Activated T-helper 2 cell treated with anti-CD3 and anti-CD28 coated beads, Interferon-gamma antibody, Interleukin-2, Interleukin-4, amounts not matched to agents 10 μg/mL and 5 μg/mL and 100 μg/mL, durations not matched to agents 14 hours and 24 hours and 36 hours (primary cell): ENCODE measurements around the gene MCM9. TPM values are rescaled to one million over a fixed set of nuclear protein-coding genes. Genes with fewer than 3 reads are reported as not detected.
"Not testable (repeated sequence)": the region's sequence is repeated elsewhere in the genome, so short reads cannot be mapped to it uniquely, and the experiment has no call there.

Experiments used
- DNase-seq: peaks from one replicate; pipeline ENCODE4 v3.0.0; 2021; ENCODE audit warnings: low spot score
- H3K27ac Mint-ChIP-seq: one replicate; pipeline ENCODE4 v1.8.0; 2021; ENCODE audit warnings: mixed read lengths
- H3K27me3 Mint-ChIP-seq: one replicate; pipeline ENCODE4 v1.8.0; 2021; ENCODE audit warnings: low read depth, mixed read lengths
- H3K36me3 Mint-ChIP-seq: one replicate; pipeline ENCODE4 v1.8.0; 2021; ENCODE audit warnings: low read depth, mixed read lengths
- H3K4me1 Mint-ChIP-seq: one replicate; pipeline ENCODE4 v1.8.0; 2021; ENCODE audit warnings: low read depth, mixed read lengths
- H3K4me3 Mint-ChIP-seq: one replicate; pipeline ENCODE4 v1.8.0; 2021; ENCODE audit warnings: low read depth, mild to moderate bottlenecking, moderate library complexity, mixed read lengths
- H3K9me3 Mint-ChIP-seq: one replicate; pipeline ENCODE4 v1.8.0; 2021; ENCODE audit warnings: mixed read lengths
- intact Hi-C: fragments of 100-400 bp; cut with micrococcal nuclease; formaldehyde crosslinking; loops from one replicate; pipeline ENCODE4 v1.15.1; 2023
- total RNA-seq: library from RNA; stranded (reverse); gene quantifications from 2 replicates; pipeline ENCODE4 v1.2.3, GENCODE V29; 2022

MCM9 gene
- total RNA-seq, 1 donor from 2014 or later, result 18.6 TPM

DNA sequence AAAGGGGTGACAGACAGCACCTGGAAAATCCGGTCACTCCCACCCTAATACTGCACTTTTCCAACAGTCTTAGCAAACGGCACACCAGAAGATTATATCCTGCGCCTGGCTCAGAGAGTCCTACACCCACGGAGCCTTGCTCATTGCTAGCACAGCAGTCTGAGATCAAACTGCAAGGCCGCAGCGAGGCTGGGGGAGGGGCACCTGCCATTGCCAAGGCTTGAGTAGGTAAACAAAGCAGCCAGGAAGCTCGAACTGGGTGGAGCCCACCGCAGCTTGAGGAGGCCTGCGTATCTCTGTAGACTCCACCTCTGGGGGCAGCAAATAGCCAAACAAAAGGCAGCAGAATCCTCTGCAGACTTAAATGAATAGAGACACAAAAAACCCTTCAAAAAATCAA, 138.4 kb downstream of the MCM9 start:
- peak; percentile 85 for DNase-seq
- Mint-ChIP-seq H3K27ac (peak overlapping the region; percentile 82), H3K9me3 (peaks cover 16% of the 10 kb centered on the region), H3K36me3 (peaks cover 19% of the 10 kb centered on the region), H3K4me3 (peak overlapping the region; percentile 67), H3K4me1 (peaks cover 31% of the 10 kb centered on the region)
- intact Hi-C loops, H3K27me3 Mint-ChIP-seq: not testable (repeated sequence)

GRCh38 chr6:118791499-118791898, 143.5 kb downstream of the MCM9 start:
- Mint-ChIP-seq H3K27me3 (no peaks in the 10 kb centered on the region), H3K9me3 (peaks cover 19% of the 10 kb centered on the region), H3K4me1 (peaks cover 24% of the 10 kb centered on the region), H3K4me3 (no peak overlapping the region), H3K36me3 (peaks cover 14% of the 10 kb centered on the region), H3K27ac (peak overlapping the region; percentile 10)
- no peak for DNase-seq
- intact Hi-C loops, result no loop called here

DNA sequence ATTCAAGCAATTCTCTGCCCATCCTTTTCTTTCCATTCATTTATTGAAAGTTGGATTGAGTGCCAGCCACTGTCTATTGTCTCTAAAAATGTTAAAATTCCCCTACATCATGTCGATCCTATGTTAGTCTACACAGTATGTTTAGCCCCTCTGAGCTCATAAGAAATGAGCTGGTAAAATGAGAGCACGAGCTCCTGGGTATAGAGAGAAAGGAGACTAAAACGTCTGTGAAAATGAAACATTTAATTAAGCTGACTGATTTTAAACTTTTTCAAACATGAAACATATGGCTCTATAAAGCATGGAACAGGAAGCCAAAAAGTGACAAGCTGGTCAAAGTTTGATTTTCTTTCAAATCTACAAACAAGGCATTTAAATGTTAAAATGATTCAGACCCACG, 145.0 kb downstream of the MCM9 start:
- peaks cover 11% of the 10 kb centered on the region for H3K9me3 Mint-ChIP-seq
- H3K27me3 Mint-ChIP-seq, result no peaks in the 10 kb centered on the region
- peaks cover 5% of the 10 kb centered on the region for H3K36me3 Mint-ChIP-seq
- peaks cover 17% of the 10 kb centered on the region for H3K4me1 Mint-ChIP-seq
- no peak overlapping the region for H3K4me3 Mint-ChIP-seq
- no peak for DNase-seq
- H3K27ac Mint-ChIP-seq, result no peak overlapping the region
- intact Hi-C loops, result no loop called here

GRCh38 chr6:118789419-118789818, 145.5 kb downstream of the MCM9 start:
- intact Hi-C loops, result no loop called here
- no peak for DNase-seq
- Mint-ChIP-seq H3K36me3 (peaks cover 5% of the 10 kb centered on the region), H3K4me3 (no peak overlapping the region), H3K27me3 (no peaks in the 10 kb centered on the region), H3K27ac (no peak overlapping the region), H3K9me3 (peaks cover 11% of the 10 kb centered on the region), H3K4me1 (peaks cover 17% of the 10 kb centered on the region)

- no peak for DNase-seq
- peaks cover 17% of the 10 kb centered on the region for H3K4me1 Mint-ChIP-seq
- no peak overlapping the region for H3K27ac Mint-ChIP-seq
- intact Hi-C loops, result no loop called here
- peaks cover 11% of the 10 kb centered on the region for H3K9me3 Mint-ChIP-seq
- no peaks in the 10 kb centered on the region for H3K27me3 Mint-ChIP-seq
- no peak overlapping the region for H3K4me3 Mint-ChIP-seq
- H3K36me3 Mint-ChIP-seq, result peaks cover 5% of the 10 kb centered on the region
Measured at GRCh38 chr6:118788702-118789101, 146.3 kb downstream of the MCM9 start.

GRCh38 chr6:118787724-118788423, 147.1 kb downstream of the MCM9 start:
- no peak for DNase-seq
- no peak overlapping the region for H3K4me3 Mint-ChIP-seq
- H3K36me3 Mint-ChIP-seq, result peaks cover 5% of the 10 kb centered on the region
- intact Hi-C loops, result no loop called here
- H3K4me1 Mint-ChIP-seq, result peaks cover 17% of the 10 kb centered on the region
- H3K27me3 Mint-ChIP-seq, result peaks cover 1% of the 10 kb centered on the region
- H3K27ac Mint-ChIP-seq, result no peak overlapping the region
- peaks cover 11% of the 10 kb centered on the region for H3K9me3 Mint-ChIP-seq

DNA sequence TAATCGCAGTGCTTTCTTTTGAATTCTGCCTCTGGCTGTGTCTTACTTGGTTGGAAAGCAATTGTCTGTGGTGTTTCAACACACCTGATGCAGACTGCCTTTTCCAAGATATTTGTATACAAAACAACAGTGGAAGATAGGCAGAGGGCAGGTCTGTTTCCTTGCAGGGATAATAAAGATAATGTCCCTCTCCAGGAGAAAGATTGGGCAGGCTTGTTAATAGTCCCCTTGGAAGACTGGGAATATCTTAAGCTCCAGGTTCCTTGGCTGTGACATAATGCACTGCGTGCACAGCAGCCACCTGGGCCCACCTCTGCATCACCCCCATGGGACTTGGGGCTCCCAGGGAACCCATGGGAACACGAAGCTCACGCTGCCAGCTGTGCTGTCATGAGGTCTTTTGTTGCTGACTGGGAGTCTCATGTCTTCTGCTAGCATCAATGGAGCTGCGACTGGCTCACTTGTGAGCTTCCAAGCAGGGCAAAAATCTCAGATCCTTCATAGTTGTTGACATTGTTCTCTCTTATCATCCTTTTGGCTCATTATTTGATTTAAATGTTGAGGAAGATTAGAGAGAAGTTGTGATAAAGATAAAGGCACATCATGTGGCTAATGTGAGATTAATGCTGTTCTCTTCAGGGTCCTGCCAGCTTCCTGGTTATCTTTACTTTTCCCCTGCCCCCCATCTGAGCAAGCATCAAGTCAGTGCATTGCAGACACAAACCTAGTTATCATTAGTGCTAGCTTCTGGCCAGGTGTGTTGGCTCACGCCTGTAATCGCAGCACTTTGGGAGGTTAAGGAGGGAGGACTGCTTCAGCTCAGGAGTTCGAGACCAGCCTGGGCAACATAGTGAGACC, 148.1 kb downstream of the MCM9 start:
- DNase-seq, result no peak
- Mint-ChIP-seq H3K9me3 (peaks cover 5% of the 10 kb centered on the region), H3K4me1 (peaks cover 15% of the 10 kb centered on the region), H3K36me3 (peaks cover 5% of the 10 kb centered on the region), H3K4me3 (no peak overlapping the region), H3K27me3 (peaks cover 3% of the 10 kb centered on the region), H3K27ac (no peak overlapping the region)
- intact Hi-C loops, result no loop called here

GRCh38 chr6:118785601-118786000, 149.4 kb downstream of the MCM9 start:
- Mint-ChIP-seq H3K27ac (no peak overlapping the region), H3K4me3 (no peak overlapping the region), H3K9me3 (no peaks in the 10 kb centered on the region), H3K4me1 (peaks cover 9% of the 10 kb centered on the region), H3K27me3 (peaks cover 3% of the 10 kb centered on the region), H3K36me3 (no peaks in the 10 kb centered on the region)
- no peak for DNase-seq
- intact Hi-C loops, result no loop called here

DNA sequence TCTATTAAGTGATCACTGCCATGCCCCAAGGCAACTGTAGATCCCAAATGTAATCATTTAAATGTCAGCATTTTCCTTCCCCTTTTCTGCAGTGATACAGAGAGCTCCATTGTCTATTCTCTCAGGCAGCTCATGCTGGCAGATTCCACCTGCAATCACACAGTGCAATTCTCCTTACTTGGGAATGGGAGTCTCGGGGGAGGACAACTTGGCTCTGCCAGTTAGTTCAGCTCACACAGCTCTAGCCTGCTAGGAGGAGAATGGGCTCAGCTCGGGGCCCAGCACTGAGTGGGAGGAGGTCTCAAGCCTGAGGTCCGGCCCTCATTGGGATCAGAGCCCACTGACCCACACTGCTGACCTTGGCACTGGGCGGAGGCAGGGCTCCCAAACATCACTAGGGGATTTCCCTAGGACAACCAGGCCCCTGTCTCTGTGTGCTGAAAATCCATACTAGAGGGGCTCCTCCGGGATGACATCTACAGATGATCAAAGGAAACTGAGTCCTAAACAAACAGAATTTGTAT, 150.3 kb downstream of the MCM9 start:
- intact Hi-C loops, result no loop called here
- peaks cover 3% of the 10 kb centered on the region for H3K27me3 Mint-ChIP-seq
- no peaks in the 10 kb centered on the region for H3K9me3 Mint-ChIP-seq
- peaks cover 9% of the 10 kb centered on the region for H3K4me1 Mint-ChIP-seq
- no peak overlapping the region for H3K27ac Mint-ChIP-seq
- H3K4me3 Mint-ChIP-seq, result no peak overlapping the region
- DNase-seq, result no peak
- H3K36me3 Mint-ChIP-seq, result no peaks in the 10 kb centered on the region

DNA sequence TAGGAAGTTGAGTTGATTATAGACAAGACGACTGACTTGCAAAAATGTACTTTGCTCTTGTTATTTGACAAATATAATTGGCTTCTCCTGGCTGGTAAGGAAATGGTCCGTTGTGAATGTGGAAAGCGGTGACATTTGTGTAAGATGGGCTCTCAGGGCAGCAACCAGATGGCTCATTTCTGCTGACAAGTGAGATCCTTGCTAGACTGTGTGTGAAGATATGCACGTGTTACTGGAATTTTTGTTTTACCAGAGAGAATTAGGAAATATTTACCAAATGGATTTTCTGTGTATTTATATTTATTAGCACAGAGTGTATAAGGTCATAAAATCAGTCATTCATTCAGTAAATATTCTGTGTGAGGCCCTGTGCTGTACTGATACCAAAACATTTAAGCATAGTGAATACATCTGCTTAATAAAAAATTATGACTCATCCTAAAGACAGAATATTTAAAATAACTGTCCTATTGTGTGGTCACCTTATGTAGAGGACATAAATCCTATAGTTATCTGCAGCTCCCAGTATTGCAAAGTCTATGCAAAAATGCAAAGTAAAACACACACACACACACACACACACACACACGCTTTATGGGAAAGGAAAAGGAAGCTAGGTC, 150.9 kb downstream of the MCM9 start:
- no peak overlapping the region for H3K27ac Mint-ChIP-seq

DNA sequence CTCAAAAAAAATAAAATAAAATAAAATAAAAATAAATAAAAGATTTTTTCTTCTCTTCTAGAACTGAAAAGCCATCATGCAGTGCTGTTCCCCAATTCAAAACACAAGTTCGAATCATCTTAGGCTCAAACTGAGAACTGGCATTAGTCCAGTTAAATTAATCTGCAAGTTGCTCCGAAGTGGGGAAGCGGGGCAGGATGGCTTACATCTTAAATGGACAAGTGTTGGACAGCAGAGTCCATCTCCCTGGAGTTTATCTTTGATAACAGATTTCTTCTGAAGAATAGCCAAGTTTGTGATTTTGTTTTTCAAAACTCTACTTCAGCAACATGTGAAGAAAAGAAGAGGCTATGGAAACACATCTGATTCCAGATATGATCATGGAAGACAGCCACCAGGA, 152.3 kb downstream of the MCM9 start:
- H3K4me1 Mint-ChIP-seq, result peaks cover 2% of the 10 kb centered on the region
- peaks cover 5% of the 10 kb centered on the region for H3K27me3 Mint-ChIP-seq
- H3K4me3 Mint-ChIP-seq, result no peak overlapping the region
- H3K9me3 Mint-ChIP-seq, result no peaks in the 10 kb centered on the region
- no peak for DNase-seq
- no peak overlapping the region for H3K27ac Mint-ChIP-seq
- intact Hi-C loops, result no loop called here
- H3K36me3 Mint-ChIP-seq, result no peaks in the 10 kb centered on the region

More for the DNA sequence above, 150.9 kb downstream of the MCM9 start:
- no peaks in the 10 kb centered on the region for H3K9me3 Mint-ChIP-seq
- H3K4me3 Mint-ChIP-seq, result no peak overlapping the region
- peaks cover 9% of the 10 kb centered on the region for H3K4me1 Mint-ChIP-seq
- H3K36me3 Mint-ChIP-seq, result no peaks in the 10 kb centered on the region
- intact Hi-C loops, result no loop called here
- DNase-seq, result no peak
- peaks cover 3% of the 10 kb centered on the region for H3K27me3 Mint-ChIP-seq

DNA sequence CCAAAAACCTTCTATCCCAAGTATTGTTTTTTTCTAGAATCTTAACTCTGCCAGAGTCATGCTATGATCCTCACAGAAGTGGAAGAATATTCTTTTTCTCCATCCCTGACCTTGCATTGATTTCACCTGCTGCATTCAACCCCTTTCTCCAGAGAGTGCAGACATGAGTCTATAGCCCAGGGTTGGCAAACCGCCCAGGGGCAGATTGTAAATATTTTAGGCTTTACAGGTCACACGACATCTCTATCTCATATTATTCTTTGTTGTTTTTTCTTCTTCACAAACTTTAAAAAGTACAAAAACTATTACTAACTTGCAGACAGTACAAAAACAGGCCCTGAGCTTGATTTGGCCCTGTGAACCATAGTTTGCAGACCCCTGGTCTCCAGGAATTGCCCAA, 153.1 kb downstream of the MCM9 start:
- no peak for DNase-seq
- no peak overlapping the region for H3K27ac Mint-ChIP-seq
- H3K27me3 Mint-ChIP-seq, result peaks cover 5% of the 10 kb centered on the region
- H3K9me3 Mint-ChIP-seq, result no peaks in the 10 kb centered on the region
- H3K36me3 Mint-ChIP-seq, result no peaks in the 10 kb centered on the region
- intact Hi-C loops, result no loop called here
- peaks cover 6% of the 10 kb centered on the region for H3K4me1 Mint-ChIP-seq
- H3K4me3 Mint-ChIP-seq, result no peak overlapping the region

DNA sequence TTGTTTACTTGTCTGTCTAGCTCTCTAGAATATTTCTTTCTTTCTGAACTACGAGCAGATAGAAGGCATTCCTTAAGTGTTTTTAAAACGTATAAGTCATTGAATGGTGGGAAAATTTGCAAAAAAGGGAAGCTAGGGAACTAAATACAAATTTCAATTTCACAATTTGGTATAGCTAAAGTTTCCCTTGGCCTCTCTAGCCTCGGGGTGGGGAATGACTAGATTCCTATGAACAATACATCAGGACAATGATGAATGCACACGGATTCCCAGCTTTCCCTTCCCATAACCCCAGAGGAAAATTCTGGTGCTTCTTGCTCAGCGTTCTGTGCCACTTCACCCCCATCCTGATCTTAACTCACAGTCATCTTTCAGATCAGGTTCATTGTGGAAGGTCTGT, 154.3 kb downstream of the MCM9 start:
- H3K4me3 Mint-ChIP-seq, result no peak overlapping the region
- peaks cover 5% of the 10 kb centered on the region for H3K27me3 Mint-ChIP-seq
- no peak overlapping the region for H3K27ac Mint-ChIP-seq
- H3K36me3 Mint-ChIP-seq, result no peaks in the 10 kb centered on the region
- DNase-seq, result no peak
- H3K4me1 Mint-ChIP-seq, result peaks cover 12% of the 10 kb centered on the region
- intact Hi-C loops, result no loop called here
- no peaks in the 10 kb centered on the region for H3K9me3 Mint-ChIP-seq
